HS-5 (cell line): Measurements from ENCODE around the gene SDF4.

Experiments
- DNase-seq: peaks from one replicate; pipeline ENCODE4 v3.0.0-alpha.2; 2012; ENCODE audit warnings: low read depth

Gene SDF4

GRCh38 chr1:1213345-1214265 is 18.2 kb downstream of the SDF4 start, which contains the start of gene TNFRSF4:
TSS of gene TNFRSF4 (minus strand) at chr1:1214153. CDS start at chr1:1214127, 26 bp downstream.
- no peak for DNase-seq

DNA sequence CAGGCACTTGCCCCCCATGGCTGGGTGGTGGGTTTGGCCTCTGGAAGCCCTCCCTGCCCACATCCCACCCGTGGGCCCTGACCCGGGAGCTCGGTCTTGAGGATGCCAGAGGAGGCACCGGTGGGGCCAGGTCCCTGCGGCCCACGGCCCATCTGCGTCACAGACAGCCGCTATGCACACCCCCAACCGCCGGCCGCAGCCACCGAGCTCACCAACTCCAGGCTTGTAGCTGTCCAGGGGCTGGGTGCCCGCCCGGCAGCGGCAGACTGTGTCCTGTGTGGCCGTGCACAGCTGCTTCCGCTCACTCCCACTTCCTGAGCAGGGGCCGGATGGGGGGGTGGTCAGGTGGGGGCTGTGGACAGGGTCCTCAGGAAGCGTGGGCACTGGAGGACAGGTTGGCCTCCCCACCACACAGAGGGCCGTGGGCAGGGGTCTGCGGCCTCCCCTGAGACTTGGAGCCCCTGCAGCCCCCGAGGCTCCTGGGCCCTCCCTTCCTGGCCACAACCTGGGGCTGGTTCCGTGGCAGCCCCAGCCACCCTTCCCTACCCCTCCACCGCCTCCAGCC is 18.9 kb downstream of the SDF4 start:
- no peak for DNase-seq

GRCh38 chr1:1211541-1212441 is 20.0 kb downstream of the SDF4 start:
- DNase-seq, result no peak

DNA sequence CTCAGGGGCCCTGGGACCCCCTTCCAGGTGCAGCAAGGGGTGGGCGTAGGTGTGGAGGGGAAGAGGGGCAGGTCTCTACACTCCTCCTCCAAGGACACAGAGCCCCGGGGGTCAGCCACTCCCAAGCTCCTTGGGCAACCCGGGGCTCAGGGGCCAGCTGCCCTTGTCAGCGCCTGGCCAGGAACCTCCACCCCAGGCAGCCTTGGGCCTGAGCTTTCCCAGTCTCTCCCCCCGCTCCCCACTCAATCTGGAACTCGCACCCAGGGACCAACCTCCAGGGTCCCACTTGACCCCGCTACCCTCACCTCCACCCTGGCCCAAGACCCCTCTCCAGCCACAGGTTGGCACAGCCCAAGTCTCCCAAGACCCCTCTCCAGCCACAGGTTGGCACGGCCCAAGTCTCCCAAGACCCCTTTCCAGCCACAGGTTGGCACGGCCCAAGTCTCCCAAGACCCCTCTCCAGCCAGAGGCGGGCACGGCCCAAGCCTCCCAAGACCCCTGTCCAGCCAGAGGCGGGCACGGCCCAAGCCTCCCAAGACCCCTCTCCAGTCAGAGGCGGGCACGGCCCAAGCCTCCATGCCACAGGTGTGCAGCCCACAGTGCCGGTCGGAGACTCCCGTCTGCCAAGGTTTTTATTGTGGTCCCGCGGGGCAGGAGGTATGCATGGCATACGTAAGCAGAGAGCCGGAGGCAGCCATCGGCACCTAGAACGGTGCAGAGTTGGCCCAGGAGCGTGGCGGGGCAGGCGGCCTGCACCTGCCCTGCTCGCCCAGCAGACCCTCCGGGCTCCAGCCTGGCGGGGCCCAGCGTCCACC is 20.9 kb downstream of the SDF4 start:
- DNase-seq, result no peak

GRCh38 chr1:1208713-1209433 is 22.9 kb downstream of the SDF4 start:
- no peak for DNase-seq

DNA sequence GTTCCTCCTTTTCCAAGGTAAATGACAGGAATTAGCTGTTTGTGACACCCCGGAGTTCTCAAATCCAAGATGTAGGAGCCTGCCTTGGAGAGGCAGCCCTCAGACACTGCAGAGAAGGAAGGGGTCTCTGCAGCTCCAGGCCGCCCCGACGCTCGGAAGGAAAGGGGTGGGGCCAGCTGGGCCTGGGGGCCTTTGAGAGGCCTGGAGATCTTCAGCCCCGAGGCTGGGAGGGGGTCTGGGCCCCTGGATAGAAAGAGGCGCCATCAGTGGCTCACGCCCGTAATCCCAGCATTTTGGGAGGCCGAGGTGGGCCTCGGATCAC is 24.3 kb downstream of the SDF4 start:
- DNase-seq, result no peak

- DNase-seq, result no peak
Observed at GRCh38 chr1:1206966-1207531, 24.8 kb downstream of the SDF4 start.

DNA sequence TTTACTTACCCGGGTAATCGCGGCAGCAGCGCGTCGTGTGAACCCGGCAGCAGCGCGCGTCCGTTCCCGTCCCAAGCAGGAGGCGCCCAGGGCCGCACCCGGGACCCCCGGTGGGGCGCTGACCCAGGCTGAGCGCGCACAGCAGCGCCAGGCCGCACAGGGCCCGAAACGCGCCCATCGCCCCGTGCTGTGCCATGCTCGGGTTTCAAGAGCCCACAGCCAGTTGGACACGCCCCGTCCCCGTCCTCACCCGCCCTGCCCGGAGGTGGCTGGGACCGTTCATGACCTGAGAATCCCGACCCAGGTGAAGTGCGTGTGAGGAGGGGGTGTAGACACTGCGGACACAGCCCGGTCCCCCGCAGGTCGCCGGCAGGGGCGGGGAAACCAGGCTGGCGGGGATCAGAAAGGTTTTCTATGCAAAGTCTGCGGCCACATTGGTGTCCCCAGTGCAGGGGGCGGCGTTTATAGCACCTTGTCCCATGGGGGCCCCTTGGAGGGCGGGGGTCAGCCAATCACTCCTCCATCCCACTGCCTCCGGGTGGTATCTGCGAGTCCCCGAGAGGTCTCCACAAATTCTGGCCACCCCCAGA is 25.3 kb downstream of the SDF4 start, which contains the start of gene TNFRSF18:
TSS of gene TNFRSF18 (minus strand) at position 217 of the 590 bp plus-strand sequence. CDS start at position 196, 21 bp downstream.
- DNase-seq, result no peak

- DNase-seq, result no peak
Observed at GRCh38 chr1:1205769-1206375, 25.9 kb downstream of the SDF4 start.

- DNase-seq, result no peak
Observed at GRCh38 chr1:1204998-1205768, 26.6 kb downstream of the SDF4 start.

GRCh38 chr1:1204425-1204920 is 27.3 kb downstream of the SDF4 start:
- DNase-seq, result no peak

DNA sequence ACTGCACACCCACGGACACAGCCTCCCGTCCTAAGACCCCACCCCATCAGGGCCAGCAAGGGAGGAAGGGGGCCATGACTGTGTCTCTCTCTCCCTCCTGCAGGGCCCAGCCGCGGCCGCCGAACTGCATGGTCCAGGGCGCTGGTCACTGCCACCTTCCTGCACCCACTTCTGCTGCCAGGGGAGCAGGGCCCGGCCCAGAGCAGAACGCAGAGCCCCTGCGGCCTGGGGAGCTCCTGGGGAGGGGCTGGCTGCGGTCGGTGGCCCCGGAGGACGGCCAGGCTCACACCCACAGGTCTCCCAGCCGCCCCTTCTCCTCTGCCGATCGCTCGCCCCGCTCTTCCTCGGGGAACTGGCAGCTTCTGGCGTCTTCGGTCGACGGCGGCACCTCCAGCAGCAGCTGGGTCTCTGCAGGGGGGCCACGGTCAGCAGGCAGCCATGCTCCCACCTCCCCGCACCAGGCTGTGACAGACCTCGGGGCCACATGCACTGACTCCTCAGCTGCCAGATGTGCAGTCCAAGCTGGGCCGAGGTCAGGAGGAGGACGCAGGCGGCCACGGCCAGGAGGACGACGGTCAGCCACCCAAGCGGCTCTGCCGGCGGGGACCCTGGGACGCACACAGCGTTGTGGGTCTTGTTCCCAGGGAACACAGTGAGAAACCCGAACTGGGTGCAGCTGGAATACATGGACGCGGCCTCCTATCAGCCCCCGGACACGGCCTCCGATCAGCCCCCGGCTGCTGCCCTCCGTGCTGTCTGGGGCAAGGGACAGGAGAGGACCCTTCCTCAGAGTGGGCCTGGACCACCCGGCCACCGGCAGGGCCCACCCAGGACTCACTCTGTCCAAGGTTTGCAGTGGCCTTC is 28.0 kb downstream of the SDF4 start:
- no peak for DNase-seq

- DNase-seq, result no peak
Observed at GRCh38 chr1:1202831-1203560, 28.8 kb downstream of the SDF4 start.

DNA sequence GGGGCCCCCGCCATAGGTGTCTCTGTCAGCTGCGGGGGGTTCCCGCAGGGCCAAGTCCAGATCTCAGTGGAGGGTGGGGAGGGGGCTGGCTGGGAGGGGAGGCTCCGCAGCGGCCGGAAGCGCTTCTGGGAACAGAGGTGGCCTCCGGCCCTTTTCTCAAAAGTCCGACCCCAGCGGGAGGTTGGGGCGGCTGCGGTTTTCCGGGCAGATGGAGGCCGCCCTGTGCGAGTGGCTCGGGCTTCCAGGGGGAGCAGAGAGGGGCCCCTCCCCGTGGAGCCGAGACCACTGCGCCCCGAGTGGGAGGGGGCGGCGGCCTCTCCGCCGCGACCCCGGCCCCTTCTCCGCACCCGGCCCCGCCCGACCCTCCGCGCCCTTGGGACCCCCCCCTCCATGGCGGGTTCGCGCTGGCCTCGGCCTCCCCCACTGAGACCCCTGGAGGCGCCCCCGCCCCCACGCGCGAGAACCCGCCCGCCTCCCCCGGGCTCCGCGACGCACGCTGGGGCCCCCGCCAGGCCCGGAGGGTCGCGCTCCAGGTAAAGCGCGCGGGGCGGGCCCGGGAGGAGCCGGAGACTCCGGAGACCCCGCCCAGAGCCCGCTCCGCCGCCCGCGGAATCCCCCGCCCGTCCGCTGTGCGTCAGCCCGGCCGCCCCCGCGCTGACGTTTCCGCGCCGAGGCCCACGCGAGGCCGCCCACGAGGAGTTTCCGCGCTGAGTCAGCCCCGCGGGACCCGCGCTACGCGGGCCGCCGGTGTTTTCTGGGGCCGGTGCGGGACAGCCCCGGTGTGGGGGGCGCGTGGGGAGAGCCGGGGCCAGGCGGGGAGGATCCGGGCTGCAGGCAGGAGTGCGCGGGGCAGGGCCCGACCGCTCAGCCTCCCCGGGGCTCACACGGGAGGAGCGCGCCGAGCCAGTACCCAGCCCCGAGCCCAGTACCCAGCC is 30.7 kb downstream of the SDF4 start:
- no peak for DNase-seq

GRCh38 chr1:1199961-1200875 is 31.6 kb downstream of the SDF4 start:
- DNase-seq, result no peak
